Right forelimb (tissue), 1 donor: Measurements from ENCODE around the gene YES1.

Experiments
- DNase-seq: peaks from one replicate; pipeline ENCODE4 v3.0.0-alpha.2; 2018

Gene YES1

DNA sequence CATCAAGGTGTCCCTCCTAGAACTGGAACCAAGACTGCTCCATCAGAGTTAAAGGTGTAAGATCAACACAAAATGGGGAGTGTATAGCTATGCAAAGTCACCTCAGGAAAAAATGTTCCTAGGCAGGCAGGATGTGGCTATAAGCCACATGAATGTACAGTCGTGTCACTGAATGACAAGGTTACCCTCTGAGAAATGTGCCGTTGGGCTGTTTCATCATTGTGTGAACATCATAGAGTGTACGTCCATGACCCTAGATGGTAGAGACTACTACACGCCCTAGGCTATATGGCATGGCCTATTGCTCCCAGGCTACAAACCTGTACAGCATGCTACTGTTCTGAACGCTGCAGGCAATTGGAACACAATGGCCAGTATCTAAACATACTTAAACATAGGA, 130.1 kb downstream of the YES1 start:
- no peak for DNase-seq

DNA sequence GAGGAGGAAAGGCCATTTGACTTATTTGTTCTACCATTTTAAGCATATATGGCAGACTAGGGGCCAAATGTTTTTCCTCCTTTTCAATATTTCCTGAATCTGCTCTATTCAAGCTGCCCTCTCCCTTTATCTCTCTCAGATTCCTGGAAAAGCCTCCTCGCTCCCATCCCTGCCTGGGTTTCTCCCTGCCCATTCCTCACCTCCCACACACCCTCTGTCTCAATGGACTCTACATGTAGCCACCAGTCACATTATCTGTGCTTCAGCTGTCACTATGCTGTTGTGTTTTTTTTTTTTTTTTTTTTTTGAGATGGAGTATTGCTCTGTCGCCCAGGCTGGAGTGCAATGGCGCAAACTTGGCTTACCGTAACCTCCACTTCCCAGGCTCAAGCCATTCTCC, 131.7 kb downstream of the YES1 start:
- no peak for DNase-seq

- no peak for DNase-seq
Observed at GRCh38 chr18:679516-679915, 132.5 kb downstream of the YES1 start.

DNA sequence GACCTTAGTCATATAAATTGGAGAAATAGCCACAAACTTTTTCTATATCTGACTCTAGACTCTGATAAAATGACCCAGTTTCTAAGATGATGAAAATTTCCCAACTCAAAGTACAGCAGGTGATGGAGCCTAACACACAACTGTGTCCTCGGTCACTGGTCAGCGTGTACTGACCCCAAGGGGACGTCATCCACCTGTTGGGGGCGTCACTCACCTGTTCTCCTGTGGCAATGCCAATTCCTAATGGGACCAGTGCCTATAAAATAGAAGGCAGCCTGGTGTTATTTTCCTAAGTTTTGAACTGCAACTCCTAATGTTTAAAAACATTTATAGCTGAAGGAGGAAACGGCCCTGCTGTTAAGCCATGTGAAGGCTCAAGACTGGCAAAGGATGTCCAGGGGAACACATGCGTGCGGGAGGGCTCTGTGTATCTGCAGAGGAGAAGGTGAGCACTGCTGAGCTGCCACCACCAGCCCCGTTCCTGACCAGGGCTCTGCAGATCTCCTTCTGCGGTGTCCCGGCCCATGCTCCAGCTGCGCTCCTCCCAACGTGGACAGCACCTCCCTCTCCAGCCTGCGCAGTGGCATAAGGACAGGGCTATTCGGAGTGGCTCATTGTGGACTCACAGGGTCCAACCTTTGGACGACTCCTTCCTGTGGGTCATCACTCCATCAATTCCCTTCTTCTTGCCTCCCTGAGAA, 133.4 kb downstream of the YES1 start:
- DNase-seq, result no peak

DNA sequence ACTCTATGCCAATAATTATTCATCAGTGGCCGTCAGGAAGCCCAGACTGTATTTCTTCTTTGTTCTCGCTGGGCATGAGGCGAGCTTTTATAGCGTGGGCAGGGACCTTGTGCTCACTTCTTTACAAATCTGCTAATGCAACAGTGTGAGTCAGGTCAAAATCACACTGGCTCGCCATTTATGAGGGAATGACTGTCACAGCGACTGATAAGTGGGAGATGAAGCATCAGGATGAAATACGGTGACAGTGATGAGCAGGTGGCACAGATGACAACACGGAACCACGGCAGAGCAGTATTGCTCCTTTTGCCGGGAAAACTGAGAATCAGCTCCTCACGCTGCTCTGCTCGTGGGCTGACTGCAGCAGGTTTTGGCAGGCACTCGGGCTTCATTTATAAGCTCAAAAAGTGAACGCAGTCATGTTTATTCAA, 134.1 kb downstream of the YES1 start:
- DNase-seq, result no peak

DNA sequence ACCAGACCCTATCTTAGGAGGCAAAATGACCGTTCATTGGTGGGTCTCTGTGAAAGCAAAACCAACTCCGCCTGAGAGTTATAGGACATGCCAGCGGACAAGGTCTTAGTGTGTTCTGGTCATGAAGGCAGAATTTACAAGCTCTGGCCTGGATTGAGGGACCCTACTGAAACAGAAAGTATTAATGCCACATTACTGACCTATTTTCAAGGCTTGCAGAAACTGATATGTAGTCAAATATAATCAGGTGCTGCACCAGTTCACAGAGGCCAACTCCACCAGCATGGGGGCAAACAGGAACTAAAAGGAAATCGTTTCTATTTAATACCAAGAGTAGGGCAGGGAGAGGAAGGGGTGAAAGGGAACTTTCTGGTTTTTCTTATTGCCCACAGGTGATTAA, 134.9 kb downstream of the YES1 start:
- DNase-seq, result no peak

GRCh38 chr18:676736-677135, 135.3 kb downstream of the YES1 start:
- no peak for DNase-seq

GRCh38 chr18:676069-676468, 136.0 kb downstream of the YES1 start:
- no peak for DNase-seq

GRCh38 chr18:675307-675706, 136.7 kb downstream of the YES1 start:
- no peak for DNase-seq

- no peak for DNase-seq
Observed at GRCh38 chr18:673769-674168, 138.3 kb downstream of the YES1 start.

- DNase-seq, result no peak
Observed at GRCh38 chr18:673317-673716, 138.7 kb downstream of the YES1 start.
